Measurements from ENCODE around the gene PSMA8.

DNA sequence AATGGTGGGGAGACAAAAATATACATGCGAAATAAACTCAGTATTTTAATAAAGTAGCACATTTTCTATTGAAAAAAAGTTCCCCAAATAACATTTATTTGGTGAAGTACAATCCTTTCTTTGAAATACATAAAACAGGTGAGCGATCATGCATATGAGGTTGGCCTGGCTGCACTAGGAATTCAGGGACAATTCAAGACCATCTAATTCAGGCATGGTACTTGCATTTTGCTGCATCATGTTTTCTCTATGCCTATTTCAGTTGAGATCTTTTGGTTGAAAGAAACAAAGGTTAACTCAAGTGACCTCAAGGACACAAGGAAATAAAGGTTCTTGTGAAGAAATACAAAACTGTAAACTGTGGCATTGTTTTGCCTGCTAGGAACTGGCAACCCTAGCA is 72.8 kb downstream of the PSMA8 start:
- TF ChIP-seq EZH2 (IDR thresholded peaks at IDR 0.05; ENCODE audit: low read length, missing control alignments) (no peak), CTCF (conservative IDR thresholded peaks at IDR 0.05 in 1 of 2, IDR thresholded peaks at IDR 0.05 in 1 of 2; ENCODE audit: low read depth in 1 of 2, low read length in 2 of 2) (no peak)
